Bronchial epithelial cell (primary cell): ENCODE data around the gene MRPS12. TPM values are rescaled to one million over a fixed set of nuclear protein-coding genes. Genes with fewer than 3 reads are reported as not detected.
"Not testable (repeated sequence)": the region's sequence is repeated elsewhere in the genome, so short reads cannot be mapped to it uniquely, and the experiment has no call there.

ENCODE experiments used
- DNase-seq: peaks from one replicate; pipeline ENCODE4 v3.0.0-alpha.2; 2010; ENCODE audit warnings: low read depth
- FAIRE-seq: peaks from 2 replicates; lab custom pipeline; 2011; peaks lifted over from hg19 to GRCh38; lab: Jason Lieb, UNC
- H3K27me3 ChIP-seq: 2 replicates; pipeline ENCODE4 v1.5.1; 2011; ENCODE audit warnings: low read length; ENCODE audit not compliant: control insufficient read depth, insufficient read depth
- H3K36me3 ChIP-seq: 2 replicates; pipeline ENCODE4 v1.5.1; 2011; ENCODE audit warnings: low read length; ENCODE audit not compliant: control insufficient read depth, insufficient read depth
- H3K4me3 ChIP-seq: 2 replicates; pipeline ENCODE4 v1.5.1; 2011; ENCODE audit warnings: mild to moderate bottlenecking, low read depth, low read length, control low read depth
- CTCF ChIP-seq: IDR thresholded peaks from 2 replicates; pipeline ENCODE4 v1.5.1; 2011; ENCODE audit warnings: mild to moderate bottlenecking, moderate library complexity, low read length, control low read depth, inconsistent platforms; ENCODE audit not compliant: insufficient read depth, severe bottlenecking
- total RNA-seq: library from RNA; depleted of rRNA; stranded (reverse); fragments of >200 nt; gene quantifications from 2 replicates; pipeline ENCODE4 v1.2.1, GENCODE V29; 2014

Gene MRPS12
- total RNA-seq, 1 donor from 2014 or later = 62.4 TPM

- TF ChIP-seq CTCF = no peak
- Histone ChIP-seq H3K36me3 (peaks cover 5% of the 10 kb centered on the region), H3K27me3 (no peaks in the 10 kb centered on the region), H3K4me3 (no peak overlapping the region)
- DNase-seq (no peak), FAIRE-seq (no peak)
Measured at GRCh38 chr19:38933544-38933943, 2.8 kb downstream of the MRPS12 start.

GRCh38 chr19:38939957-38940356 lies 9.2 kb downstream of the MRPS12 start:
- Histone ChIP-seq H3K36me3 (peaks cover 1% of the 10 kb centered on the region), H3K27me3 (no peaks in the 10 kb centered on the region), H3K4me3 (no peak overlapping the region)
- TF ChIP-seq CTCF = no peak
- DNase-seq (no peak), FAIRE-seq (no peak)

- not testable (repeated sequence) for H3K4me3 ChIP-seq, FAIRE-seq, H3K36me3 ChIP-seq, DNase-seq, H3K27me3 ChIP-seq
Measured at GRCh38 chr19:38941466-38941865, 10.7 kb downstream of the MRPS12 start.

GRCh38 chr19:38941979-38942378 lies 11.2 kb downstream of the MRPS12 start:
- TF ChIP-seq CTCF = no peak
- Histone ChIP-seq H3K36me3 (peaks cover 3% of the 10 kb centered on the region), H3K27me3 (no peaks in the 10 kb centered on the region), H3K4me3 (no peak overlapping the region)
- DNase-seq (no peak), FAIRE-seq (no peak)

- Histone ChIP-seq H3K4me3 (no peak overlapping the region), H3K36me3 (peaks cover 3% of the 10 kb centered on the region), H3K27me3 (no peaks in the 10 kb centered on the region)
- no peak for TF ChIP-seq CTCF
- no peak for FAIRE-seq
- DNase-seq = no peak
Measured at GRCh38 chr19:38942471-38943181, 11.9 kb downstream of the MRPS12 start.

- no peak for FAIRE-seq
- TF ChIP-seq CTCF = no peak
- no peak overlapping the region for H3K4me3 ChIP-seq
- DNase-seq = no peak
- H3K36me3 ChIP-seq = peaks cover 5% of the 10 kb centered on the region
- H3K27me3 ChIP-seq = no peaks in the 10 kb centered on the region
Measured at GRCh38 chr19:38944981-38945506, 14.3 kb downstream of the MRPS12 start.
